ACC112 (cell line): ENCODE data around the gene ACY1.

Experiments used
- H2AFZ ChIP-seq: fragments of 200-600 bp; sonication (generic); one replicate; pipeline ENCODE4 v1.6.0; 2017; ENCODE audit warnings: antibody characterized with exemption, low read length; ENCODE audit not compliant: unreplicated experiment
- H3K27ac ChIP-seq: fragments of 200-600 bp; sonication (generic); 2 replicates; pipeline ENCODE4 v1.5.1; 2014; ENCODE audit warnings: low read depth, mild to moderate bottlenecking, antibody characterized with exemption, low read length, moderate library complexity
- H3K27me3 ChIP-seq: fragments of 200-600 bp; sonication (generic); 2 replicates; pipeline ENCODE4 v1.6.1; 2014; ENCODE audit warnings: mild to moderate bottlenecking, antibody characterized with exemption, low read length, moderate library complexity, mixed read lengths; ENCODE audit not compliant: insufficient read depth
- H3K36me3 ChIP-seq: fragments of 200-600 bp; sonication (generic); 2 replicates; pipeline ENCODE4 v1.6.1; 2016; ENCODE audit warnings: mild to moderate bottlenecking, antibody characterized with exemption, low read length, moderate library complexity, mixed read lengths; ENCODE audit not compliant: insufficient read depth
- H3K4me1 ChIP-seq: fragments of 200-600 bp; sonication (generic); one replicate; pipeline ENCODE4 v1.6.1; 2016; ENCODE audit warnings: low read length, mixed read lengths; ENCODE audit not compliant: insufficient read depth, unreplicated experiment, control insufficient read depth
- H3K4me3 ChIP-seq: fragments of 200-600 bp; sonication (generic); 2 replicates; pipeline ENCODE4 v1.5.1; 2014; ENCODE audit warnings: mild to moderate bottlenecking, low read depth, low read length
- H3K79me2 ChIP-seq: fragments of 200-600 bp; sonication (generic); one replicate; pipeline ENCODE4 v1.6.0; 2016; ENCODE audit warnings: low read length; ENCODE audit not compliant: control insufficient read depth, unreplicated experiment, insufficient read depth

ACY1 gene

DNA sequence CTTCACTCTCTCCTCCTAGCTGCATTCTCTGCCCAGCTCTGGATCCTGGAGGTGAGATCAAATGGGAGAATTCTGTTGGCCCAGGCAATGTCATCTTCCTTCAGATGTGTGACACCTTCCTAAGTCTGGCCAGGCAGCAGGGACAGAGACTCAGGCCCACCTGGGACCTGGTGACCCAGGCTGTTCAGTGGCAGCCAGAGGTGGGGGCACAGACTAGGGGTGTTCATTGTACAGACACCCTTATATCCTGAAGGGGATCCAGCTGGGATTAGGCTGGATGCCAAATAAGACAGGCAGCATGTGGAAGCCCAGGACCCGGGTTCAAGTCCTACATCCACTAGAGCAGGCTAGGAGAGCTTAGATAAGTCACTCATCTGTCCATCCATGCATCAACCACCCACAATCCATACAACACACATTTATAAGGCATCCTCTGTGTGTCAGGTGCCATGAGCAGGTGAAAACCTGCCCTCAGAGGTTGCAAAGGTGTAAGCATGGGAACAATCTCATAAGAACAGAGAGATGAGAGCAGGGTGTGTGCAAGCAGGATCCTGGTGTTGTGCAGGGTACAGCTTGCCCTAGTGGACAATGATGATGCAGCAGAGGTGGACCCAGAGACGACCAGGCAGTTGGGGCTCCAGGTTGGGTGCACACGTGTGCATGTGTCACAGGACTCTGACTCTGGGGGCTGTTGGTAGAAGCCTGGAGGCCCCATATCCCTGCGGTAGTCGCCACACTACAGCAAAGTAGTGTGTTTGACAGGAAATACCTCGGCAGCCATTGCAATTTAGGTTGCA, 30.7 kb downstream of the ACY1 start:
- Histone ChIP-seq H3K36me3 (no peaks in the 10 kb centered on the region), H3K4me3 (no peak overlapping the region), H3K27me3 (no peaks in the 10 kb centered on the region), H2AFZ (no peak overlapping the region), H3K4me1 (no peaks in the 10 kb centered on the region), H3K27ac (no peak overlapping the region), H3K79me2 (no peaks in the 10 kb centered on the region)

DNA sequence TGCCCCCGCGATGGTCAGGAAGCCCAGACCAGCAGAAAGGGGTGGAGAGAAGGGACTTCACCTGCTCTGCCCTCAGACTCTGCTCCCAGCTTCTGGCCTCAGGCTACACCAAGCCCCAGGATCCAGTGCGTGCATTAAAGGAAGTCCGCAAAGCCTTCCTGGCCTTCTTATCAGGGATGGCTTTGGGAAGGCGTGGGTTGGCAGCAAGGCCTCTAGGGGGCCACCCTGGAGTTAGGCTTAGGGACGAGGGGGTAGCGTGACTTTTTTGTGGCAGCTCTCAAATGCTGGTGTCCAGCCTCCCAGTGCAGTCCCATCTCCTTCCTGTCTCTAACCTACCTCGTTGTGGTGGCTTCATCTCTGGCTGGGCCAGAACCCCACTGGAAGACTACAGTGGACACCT, 31.3 kb downstream of the ACY1 start:
- no peak overlapping the region for H3K27ac ChIP-seq
- no peak overlapping the region for H3K4me3 ChIP-seq
- no peaks in the 10 kb centered on the region for H3K27me3 ChIP-seq
- H3K36me3 ChIP-seq = no peaks in the 10 kb centered on the region
- no peaks in the 10 kb centered on the region for H3K79me2 ChIP-seq
- H2AFZ ChIP-seq = no peak overlapping the region
- no peaks in the 10 kb centered on the region for H3K4me1 ChIP-seq

DNA sequence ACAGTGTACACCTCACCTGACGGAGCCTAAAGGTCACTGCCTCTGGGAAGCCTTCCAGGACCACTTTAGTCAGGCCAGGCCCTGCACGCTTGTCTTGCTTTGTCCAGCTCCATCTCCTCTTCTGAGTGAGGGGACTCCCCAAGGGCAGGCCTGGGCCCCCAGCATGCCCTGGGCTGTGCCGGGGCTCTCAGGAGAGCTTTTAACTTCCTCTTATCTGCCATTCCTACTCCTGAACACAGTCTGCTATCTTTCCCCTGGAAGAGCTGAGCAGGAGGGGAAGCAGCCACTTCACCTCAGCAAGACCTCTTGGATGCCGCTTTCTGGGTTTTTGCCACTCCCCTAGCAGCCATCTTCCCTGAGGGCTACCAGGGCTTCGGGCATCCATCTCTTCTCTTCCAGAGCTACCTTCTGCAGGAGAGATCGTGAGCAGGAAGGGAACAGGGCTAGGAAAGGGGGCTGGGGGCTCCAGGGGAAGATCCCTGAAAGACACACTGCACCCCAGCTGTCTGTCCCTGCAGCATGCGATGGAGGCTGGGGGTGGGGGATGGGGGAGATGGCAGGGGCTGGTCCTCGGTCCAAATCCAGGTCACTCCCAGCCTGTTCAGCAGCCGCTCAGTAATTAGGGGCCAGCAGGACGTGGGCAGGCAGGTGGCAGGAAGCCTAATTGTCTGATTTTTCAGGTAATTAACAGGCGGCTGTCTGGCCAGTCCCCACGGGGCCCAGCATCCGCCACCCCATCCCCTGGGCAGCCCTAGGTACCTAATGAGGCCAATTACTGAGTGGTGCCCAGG, 32.3 kb downstream of the ACY1 start:
- Histone ChIP-seq H3K27me3 (no peaks in the 10 kb centered on the region), H3K27ac (no peak overlapping the region), H2AFZ (no peak overlapping the region), H3K4me3 (no peak overlapping the region), H3K36me3 (no peaks in the 10 kb centered on the region), H3K4me1 (no peaks in the 10 kb centered on the region), H3K79me2 (no peaks in the 10 kb centered on the region)

DNA sequence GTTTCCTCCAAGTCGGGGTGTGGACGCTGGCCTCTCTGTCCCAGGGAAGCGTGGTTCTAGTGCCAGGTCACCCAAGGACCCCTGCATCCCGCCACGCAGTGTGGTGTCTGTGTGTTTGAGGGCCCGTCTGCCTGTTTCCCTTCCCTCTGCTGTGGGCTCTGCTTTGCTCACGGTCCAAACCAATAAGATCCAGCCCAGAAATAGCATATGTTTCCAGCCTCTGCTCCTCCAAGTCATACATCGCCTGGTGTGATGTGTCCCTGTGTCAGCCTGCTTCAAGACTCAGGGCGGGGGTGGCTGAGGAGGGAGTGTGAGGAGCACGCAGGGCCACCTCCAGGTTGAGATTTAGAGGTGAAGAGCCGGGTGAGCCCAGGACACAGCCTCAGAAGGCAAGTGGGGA, 34.3 kb downstream of the ACY1 start:
- no peak overlapping the region for H3K4me3 ChIP-seq
- no peaks in the 10 kb centered on the region for H3K27me3 ChIP-seq
- no peaks in the 10 kb centered on the region for H3K36me3 ChIP-seq
- no peak overlapping the region for H3K27ac ChIP-seq
- no peak overlapping the region for H2AFZ ChIP-seq
- H3K79me2 ChIP-seq = no peaks in the 10 kb centered on the region
- H3K4me1 ChIP-seq = peaks cover 10% of the 10 kb centered on the region

DNA sequence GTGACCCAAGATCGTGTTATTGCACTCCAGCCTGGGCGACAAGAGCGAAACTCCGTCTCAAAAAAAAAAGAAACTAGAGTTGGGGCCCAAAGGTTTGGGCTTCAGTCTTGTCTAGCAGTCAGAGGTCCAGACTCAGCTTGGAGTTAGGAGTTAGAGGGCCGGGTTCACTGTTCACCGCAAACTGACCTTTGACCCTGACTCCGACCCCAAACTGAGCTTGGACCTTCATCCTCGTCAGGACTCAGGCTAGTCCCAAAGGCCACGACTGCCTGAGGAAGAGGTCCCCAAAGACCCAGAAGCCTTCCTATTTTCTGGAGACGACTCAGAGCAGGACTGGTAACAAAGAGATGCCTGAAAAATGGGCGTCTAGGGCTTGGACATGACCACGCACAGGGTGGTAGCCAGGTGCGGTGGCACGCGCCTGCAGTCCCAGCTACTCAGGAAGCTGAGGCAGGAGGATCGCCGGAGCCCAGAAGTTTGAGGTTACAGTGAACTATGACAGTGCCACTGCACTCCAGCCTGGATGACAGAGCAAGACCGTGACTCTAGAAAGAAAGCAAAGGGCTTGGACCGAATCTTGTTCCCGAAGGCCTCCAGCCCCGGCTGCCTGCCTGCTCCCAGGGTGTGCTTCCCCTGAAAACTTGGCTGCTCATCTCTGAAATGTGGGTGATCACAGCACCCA, 35.1 kb downstream of the ACY1 start:
- H3K27ac ChIP-seq = no peak overlapping the region
- no peaks in the 10 kb centered on the region for H3K36me3 ChIP-seq
- no peaks in the 10 kb centered on the region for H3K79me2 ChIP-seq
- no peak overlapping the region for H2AFZ ChIP-seq
- peaks cover 19% of the 10 kb centered on the region for H3K4me1 ChIP-seq
- no peak overlapping the region for H3K4me3 ChIP-seq
- H3K27me3 ChIP-seq = no peaks in the 10 kb centered on the region

DNA sequence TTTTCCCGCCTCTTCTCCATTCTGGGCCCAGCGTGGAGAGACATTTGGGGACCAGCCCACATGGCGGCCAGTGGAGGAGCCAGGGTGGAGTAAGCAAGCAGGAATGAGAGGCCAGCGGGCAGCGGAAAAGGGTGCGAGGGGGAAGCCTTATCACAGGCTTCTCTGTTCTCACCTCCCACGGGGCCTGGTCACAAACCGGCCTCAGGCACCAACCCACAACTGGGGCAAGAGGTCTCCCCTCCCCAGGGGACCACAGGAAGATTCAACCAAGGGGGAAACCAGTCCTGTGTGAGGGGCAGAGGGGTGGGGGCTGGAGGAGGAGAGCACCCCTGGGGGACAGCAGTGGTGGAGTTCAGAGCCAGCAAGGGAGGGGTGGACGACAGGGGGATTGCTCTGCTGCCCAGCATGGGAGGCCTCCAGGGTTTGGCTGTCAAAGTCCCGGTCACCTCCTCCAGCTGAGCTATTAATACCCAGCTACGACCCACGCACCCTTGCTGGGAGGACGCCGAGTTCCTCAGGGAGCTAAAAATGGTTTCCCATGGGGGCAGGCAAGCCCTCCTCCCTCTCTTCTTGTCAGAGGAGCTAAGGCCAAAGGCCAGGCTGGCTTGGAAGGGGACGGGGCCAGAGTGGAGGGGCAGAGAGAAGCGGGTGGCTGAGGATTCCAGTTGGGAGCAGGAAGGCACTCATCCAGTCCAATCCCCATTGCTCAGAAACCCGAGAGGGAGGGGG, 36.2 kb downstream of the ACY1 start:
- Histone ChIP-seq H3K27ac (no peak overlapping the region), H2AFZ (no peak overlapping the region), H3K36me3 (no peaks in the 10 kb centered on the region), H3K4me3 (no peak overlapping the region), H3K4me1 (peaks cover 25% of the 10 kb centered on the region), H3K79me2 (no peaks in the 10 kb centered on the region), H3K27me3 (no peaks in the 10 kb centered on the region)

DNA sequence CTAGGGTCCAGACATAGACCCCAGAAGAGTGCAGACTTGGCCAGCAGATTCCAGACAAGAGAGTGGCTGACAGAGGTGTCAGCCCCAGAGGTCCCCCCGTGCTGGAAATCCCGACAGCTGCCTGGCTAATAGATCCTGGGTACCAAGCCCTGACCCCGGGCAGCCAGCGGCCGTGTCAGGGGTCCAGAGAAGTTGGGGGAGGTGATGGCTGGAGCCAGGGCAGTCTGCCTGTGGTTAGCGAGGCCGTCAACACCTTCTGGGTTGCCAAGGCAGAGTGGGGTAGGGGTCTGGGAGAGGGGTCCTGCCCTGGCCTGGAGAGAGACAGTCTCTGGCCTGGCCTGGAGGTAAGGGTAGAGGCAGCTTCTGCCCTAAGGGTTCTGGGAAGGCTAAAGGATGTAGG, 37.5 kb downstream of the ACY1 start:
- no peak overlapping the region for H3K27ac ChIP-seq
- no peak overlapping the region for H3K4me3 ChIP-seq
- peaks cover 25% of the 10 kb centered on the region for H3K4me1 ChIP-seq
- no peak overlapping the region for H2AFZ ChIP-seq
- no peaks in the 10 kb centered on the region for H3K27me3 ChIP-seq
- no peaks in the 10 kb centered on the region for H3K79me2 ChIP-seq
- no peaks in the 10 kb centered on the region for H3K36me3 ChIP-seq

DNA sequence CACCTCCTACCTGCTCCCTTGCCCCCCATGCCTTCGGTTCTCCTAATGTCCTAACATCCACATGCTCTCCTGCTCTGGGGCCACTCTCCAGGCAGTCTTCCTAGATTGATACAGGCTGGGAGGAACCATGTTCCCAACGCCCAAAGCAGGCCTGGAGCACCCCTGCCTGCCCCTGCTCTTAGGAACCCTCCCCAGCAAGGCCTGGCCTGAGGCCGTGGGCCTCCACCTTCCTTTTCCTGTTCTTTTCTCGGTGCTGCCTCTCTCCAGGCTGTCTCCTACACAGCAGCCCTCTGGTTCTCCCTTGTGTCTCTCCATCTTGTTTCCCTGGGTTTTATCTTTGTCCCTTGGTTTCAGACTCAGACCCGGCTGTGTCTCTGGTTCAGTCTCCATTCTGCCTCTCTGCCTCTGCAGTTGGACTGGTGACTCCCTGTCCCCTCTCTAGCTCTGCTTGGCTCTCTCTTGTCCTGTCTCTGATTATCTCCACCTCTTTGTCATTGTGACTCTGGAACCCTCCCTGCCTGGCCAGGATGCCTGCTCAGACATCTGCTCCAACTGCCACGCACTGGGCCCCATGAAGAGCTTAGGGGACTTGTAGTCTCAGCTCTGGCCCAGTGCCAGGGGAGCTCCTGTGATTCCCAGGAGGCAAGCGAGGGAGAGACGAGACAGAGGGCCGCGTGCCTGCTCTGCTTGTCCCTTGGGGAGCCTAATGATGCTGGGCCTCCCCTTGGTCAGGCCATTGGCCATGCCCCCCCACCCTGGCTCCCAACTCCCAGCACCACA, 38.3 kb downstream of the ACY1 start:
- Histone ChIP-seq H3K27me3 (no peaks in the 10 kb centered on the region), H3K27ac (no peak overlapping the region), H3K4me1 (peaks cover 25% of the 10 kb centered on the region)

DNA sequence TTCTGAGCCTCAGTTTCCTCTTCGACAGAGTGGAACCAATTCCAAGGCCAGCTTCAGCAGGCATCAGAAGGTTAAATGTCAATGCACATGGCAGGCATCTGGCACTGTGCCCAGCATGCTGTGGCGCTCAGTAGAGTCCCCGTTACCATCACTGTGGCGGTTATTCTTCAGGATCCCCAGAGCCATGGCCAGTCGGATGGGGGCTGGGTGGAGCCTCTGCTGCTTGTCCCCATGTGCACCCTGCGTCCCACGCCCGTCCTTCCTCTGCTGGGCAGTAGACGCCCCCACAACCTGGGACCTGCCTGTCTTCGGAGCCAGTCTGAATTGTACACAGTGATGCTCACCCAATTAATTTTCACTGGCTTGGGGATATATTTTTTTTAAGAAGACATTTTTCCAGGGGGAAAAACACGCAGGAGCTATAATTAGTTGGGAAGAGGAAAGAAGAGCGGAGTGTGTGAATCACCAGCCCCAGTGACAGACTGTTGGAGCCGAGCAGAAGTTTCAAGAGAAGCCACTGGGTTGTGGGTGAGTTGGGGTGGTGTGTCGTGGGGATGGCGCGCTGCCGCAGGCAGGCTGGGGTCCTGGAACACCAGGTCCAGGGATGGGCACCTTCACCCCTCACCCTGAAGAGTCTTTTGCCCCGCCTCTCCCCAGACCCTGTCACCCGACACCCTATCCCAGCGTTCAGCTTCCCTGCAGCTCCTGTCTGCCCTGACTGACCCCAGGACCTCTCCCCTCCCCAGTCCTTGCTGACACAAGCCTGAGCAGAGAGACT, 39.2 kb downstream of the ACY1 start:
- no peaks in the 10 kb centered on the region for H3K27me3 ChIP-seq
- no peaks in the 10 kb centered on the region for H3K36me3 ChIP-seq
- H2AFZ ChIP-seq = no peak overlapping the region
- H3K4me3 ChIP-seq = no peak overlapping the region
- no peaks in the 10 kb centered on the region for H3K79me2 ChIP-seq
- no peak overlapping the region for H3K27ac ChIP-seq
- peaks cover 25% of the 10 kb centered on the region for H3K4me1 ChIP-seq

More for the DNA sequence above, 38.3 kb downstream of the ACY1 start:
- no peak overlapping the region for H2AFZ ChIP-seq
- H3K36me3 ChIP-seq = no peaks in the 10 kb centered on the region
- H3K4me3 ChIP-seq = no peak overlapping the region
- no peaks in the 10 kb centered on the region for H3K79me2 ChIP-seq
